Ishikawa (cell line): Measurements from ENCODE around the gene CYP24A1.

ENCODE experiments used
- CEBPB ChIP-seq: IDR thresholded peaks from 2 replicates; pipeline ENCODE4 v1.6.1; 2012
- CREB1 ChIP-seq: IDR thresholded peaks from 2 replicates; pipeline ENCODE4 v1.6.1; 2012; ENCODE audit warnings: low read depth
- EP300 ChIP-seq: IDR thresholded peaks from 2 replicates; pipeline ENCODE4 v1.6.1; 2012; ENCODE audit warnings: borderline replicate concordance
- FOXM1 ChIP-seq: IDR thresholded peaks from 2 replicates; pipeline ENCODE4 v1.6.1; 2012; ENCODE audit warnings: low read depth, borderline replicate concordance
- MAX ChIP-seq: IDR thresholded peaks from 2 replicates; pipeline ENCODE4 v1.6.1; 2012
- NFIC ChIP-seq: IDR thresholded peaks from 2 replicates; pipeline ENCODE4 v1.6.1; 2012
- RAD21 ChIP-seq: IDR thresholded peaks from 2 replicates; pipeline ENCODE4 v1.6.1; 2012; ENCODE audit warnings: low read depth
- REST ChIP-seq: IDR thresholded peaks from 2 replicates; pipeline ENCODE4 v1.6.1; 2012; ENCODE audit warnings: low read depth, mild to moderate bottlenecking
- TAF1 ChIP-seq: IDR thresholded peaks from 2 replicates; pipeline ENCODE4 v1.6.1; 2012; ENCODE audit warnings: low read depth, mild to moderate bottlenecking
- USF1 ChIP-seq: IDR thresholded peaks from 2 replicates; pipeline ENCODE4 v1.6.1; 2012
- ZBTB7A ChIP-seq: IDR thresholded peaks from 2 replicates; pipeline ENCODE4 v1.6.1; 2012; ENCODE audit warnings: low read depth

- TF ChIP-seq MAX (no peak), EP300 (no peak), CEBPB (no peak), TAF1 (no peak), REST (no peak), ZBTB7A (no peak), CREB1 (no peak), RAD21 (no peak), NFIC (no peak), FOXM1 (no peak), USF1 (no peak)
Measured at GRCh38 chr20:54174457-54175175, 830 bp upstream of the CYP24A1 start.
